K562 (cell line): ENCODE measurements around the gene OXT. TPM values are rescaled to one million over a fixed set of nuclear protein-coding genes. Genes with fewer than 3 reads are reported as not detected.
A peak's percentile ranks its signal among the peaks of the same experiment; 100 is the strongest.
"Not testable (repeated sequence)": the region's sequence is repeated elsewhere in the genome, so short reads cannot be mapped to it uniquely, and the experiment has no call there.

ENCODE experiments used
- ATAC-seq: fragments of 200-7000 bp; cut with Tn5 transposase; 3 replicates; pipeline ENCODE4 v1.9.1; 2020; ENCODE audit warnings: moderate library complexity
- BruUV-seq: library from RNA; stranded (reverse); fragments of 400-500 nt; replicated peaks from 2 replicates; lab custom pipeline; 2021; lab: Mats Ljungman, UMichigan
- CTCF ChIA-PET: fragments of 300-600 bp; formaldehyde crosslinking; extraction: SDS; loops from one replicate; lab custom pipeline; 2021; ENCODE audit warnings: low intra/inter-chr PET ratio; lab: Yijun Ruan, JAX
- POLR2A ChIA-PET: fragments of 300-600, 350-650 bp; sonication (Branson Sonifier 250); formaldehyde crosslinking; extraction: SDS; loops from one replicate; lab custom pipeline; 2021; ENCODE audit warnings: antibody characterized with exemption, inconsistent platforms; lab: Yijun Ruan, JAX
- DNase-seq, 4 experiments: peaks; one replicate each; pipeline versions ENCODE4 v3.0.0 to v3.0.0-alpha.2; 2011 to 2018; ENCODE audit warnings: low spot score in 3 of 4, mixed read lengths in 3 of 4; ENCODE audit errors: extremely low read depth in 1 of 4
- FAIRE-seq: peaks from 2 replicates; lab custom pipeline; 2011; peaks lifted over from hg19 to GRCh38; lab: Jason Lieb, UNC
- H2AFZ ChIP-seq: 2 replicates; pipeline ENCODE4 v1.6.0; 2011; ENCODE audit warnings: low read depth, low read length, control low read depth, inconsistent platforms
- H3K27ac ChIP-seq: fragments of 200-600 bp; 3 replicates; pipeline ENCODE4 v1.8.0; 2011; ENCODE audit warnings: low read depth, mild to moderate bottlenecking, control low read depth, inconsistent platforms, low read length, moderate library complexity, mixed read lengths; ENCODE audit errors: extremely low read depth
- H3K27me3 ChIP-seq, 2 experiments: fragments of 300-600 bp in 1 of 2; 2 replicates in 1 of 2; 3 replicates in 1 of 2; pipeline versions ENCODE4 v1.6.0 to v1.8.0; 2011; ENCODE audit warnings: inconsistent platforms in 2 of 2, low read length in 2 of 2, mild to moderate bottlenecking in 1 of 2, mixed read lengths in 1 of 2, moderate library complexity in 1 of 2; ENCODE audit not compliant: control insufficient read depth in 2 of 2, insufficient read depth in 2 of 2
- H3K36me3 ChIP-seq: fragments of 300-600 bp; 3 replicates; pipeline ENCODE4 v1.8.0; 2011; ENCODE audit warnings: mild to moderate bottlenecking, low read length, inconsistent platforms; ENCODE audit not compliant: control insufficient read depth, insufficient read depth
- H3K4me1 ChIP-seq, 2 experiments: fragments of 200-600 bp in 1 of 2; replicated peaks in 1 of 2; 2 replicates in 1 of 2; 3 replicates in 1 of 2; pipeline versions ENCODE4 v1.5.1 to v1.8.0; 2011; ENCODE audit warnings: inconsistent platforms in 2 of 2, low read length in 2 of 2, mild to moderate bottlenecking in 1 of 2, mixed read lengths in 1 of 2, moderate library complexity in 1 of 2; ENCODE audit not compliant: control insufficient read depth in 2 of 2, insufficient read depth in 2 of 2
- H3K4me2 ChIP-seq: 2 replicates; pipeline ENCODE4 v1.6.1; 2011; ENCODE audit warnings: low read length, control low read depth, inconsistent platforms, mixed read lengths; ENCODE audit not compliant: insufficient read depth
- H3K4me3 ChIP-seq: fragments of 200-600 bp; sonication (generic), shearing (Covaris generic); 2 replicates; pipeline ENCODE4 v1.5.1; 2016; ENCODE audit warnings: control low read depth, inconsistent platforms
- H3K79me2 ChIP-seq: fragments of 200-600 bp; 3 replicates; pipeline ENCODE4 v1.8.0; 2011; ENCODE audit warnings: low read length, inconsistent platforms; ENCODE audit not compliant: control insufficient read depth, insufficient read depth
- H3K9ac ChIP-seq, 2 experiments: 2 replicates each; pipeline versions ENCODE4 v1.6.0 to v1.6.1; 2011; ENCODE audit warnings: low read depth in 2 of 2, low read length in 2 of 2, control low read depth in 1 of 2, inconsistent platforms in 1 of 2, mild to moderate bottlenecking in 1 of 2, mixed read lengths in 1 of 2; ENCODE audit not compliant: insufficient read depth in 1 of 2
- H3K9me1 ChIP-seq: one replicate; pipeline ENCODE4 v1.6.0; 2011; ENCODE audit warnings: inconsistent platforms, mild to moderate bottlenecking, low read length, moderate library complexity; ENCODE audit not compliant: control insufficient read depth, insufficient read depth
- H3K9me3 ChIP-seq: replicated peaks from 2 replicates; pipeline ENCODE4 v1.5.1; 2011; ENCODE audit warnings: low read depth, low read length, inconsistent platforms; ENCODE audit not compliant: control insufficient read depth, insufficient read depth
- H4K20me1 ChIP-seq: replicated peaks from 2 replicates; pipeline ENCODE4 v1.6.1; 2011; ENCODE audit warnings: low read length, inconsistent platforms, mixed read lengths; ENCODE audit not compliant: control insufficient read depth, insufficient read depth
- ETV5 ChIP-seq: sonication (generic); formaldehyde crosslinking; IDR thresholded peaks from 2 replicates; pipeline ENCODE4 v1.4.0; 2020; ENCODE audit warnings: low read depth, mild to moderate bottlenecking, missing genetic modification reagents
- NRF1 ChIP-seq, 2 experiments: fragments of 450-650 bp; IDR thresholded peaks in 1 of 2; conservative IDR thresholded peaks in 1 of 2; 2 replicates each; pipeline ENCODE4 v1.6.1; 2014; ENCODE audit warnings: mild to moderate bottlenecking in 2 of 2
- SPI1 ChIP-seq: IDR thresholded peaks from 2 replicates; pipeline ENCODE4 v1.6.1; 2011; ENCODE audit warnings: low read depth, low read length, control low read depth, borderline replicate concordance
- WGBS: fragments of 100-300 bp; shearing (Covaris generic); methylation state at CpG from one replicate; pipeline ENCODE4 v1.1.6; 2016; ENCODE audit warnings: low coverage, mixed read lengths; ENCODE audit not compliant: insufficient coverage; ENCODE audit errors: missing lambda C conversion rate; 5-methylcytosine and 5-hydroxymethylcytosine counted together
- in situ Hi-C: fragments of 300-500 bp; cut with MboI; formaldehyde crosslinking; loops from 4 replicates; pipeline ENCODE4 v1.15.0; 2018; ENCODE audit warnings: inconsistent platforms, mixed read lengths
- intact Hi-C: fragments of 100-400 bp; cut with micrococcal nuclease; formaldehyde crosslinking; loops from 2 replicates; pipeline ENCODE4 v1.14.2; 2022
- polyA plus RNA-seq, 8 experiments: library from polyadenylated mRNA; depleted of rRNA in 4 of 8; stranded (reverse) in 5 of 8; unstranded in 3 of 8; fragments of >200 nt; fragmentation: Nextera tagmentation in 2 of 8; fragmentation: Illumina TruSeq in 1 of 8; extraction: Ambion mirVana in 2 of 8; extraction: Trizol in 1 of 8; gene quantifications; 2 replicates each; pipeline versions ENCODE4 v1.2.1 to v1.2.3, GENCODE V29; 2011 to 2014; ENCODE audit warnings: inconsistent platforms in 1 of 8, missing spikeins in 1 of 8
- total RNA-seq, 7 experiments: library from RNA; depleted of rRNA in 6 of 7; stranded (reverse); fragments of >200 nt in 6 of 7; fragmentation: Illumina TruSeq in 2 of 7; extraction: Trizol in 2 of 7; gene quantifications; 2 replicates each; pipeline versions ENCODE4 v1.2.1 to v1.2.3, GENCODE V29; 2011 to 2021; ENCODE audit warnings: low replicate concordance in 1 of 7

OXT gene
- total and polyA plus RNA-seq, 9 of the 15 experiments (the other 6 are each of a cell fraction or from before 2014, with no cell fraction given), result not detected

GRCh38 chr20:3074812-3075211 lies 3.4 kb downstream of the OXT start:
- ATAC-seq, result no peak
- Histone ChIP-seq H3K36me3 (no peaks in the 10 kb centered on the region), H3K27ac (no peak overlapping the region), H4K20me1 (no peaks in the 10 kb centered on the region), H3K4me3 (no peak overlapping the region), H2AFZ (no peak overlapping the region), H3K4me2 (no peak overlapping the region), H3K9me3 (no peaks in the 10 kb centered on the region), H3K79me2 (no peaks in the 10 kb centered on the region), H3K27me3 (no peaks in the 10 kb centered on the region)
- 22% methylated on average over 5 of the region's 6 CpGs for WGBS
- DNase-seq, result no peak
- intact Hi-C loops, result no loop called here
- CTCF ChIA-PET, result no interaction called here
- no peak for FAIRE-seq
- in situ Hi-C loops, result no loop called here
- TF ChIP-seq NRF1 (conservative IDR thresholded peaks at IDR 0.05 in 1 of 2, IDR thresholded peaks at IDR 0.05 in 1 of 2), result 0 out of 4 replicates have a peak, but pooled peaks of 1 of the 2 experiments have one; percentile 15
- no peak for TF ChIP-seq ETV5
- peak; percentile 84; the same call in 1 of the 2 replicates for TF ChIP-seq SPI1
- TF ChIP-seq, all 486 proteins: peak for 2
- no TSS peak for BruUV-seq
- Histone ChIP-seq H3K9ac (no peak overlapping the region), H3K4me1 (peaks cover 17 to 18% of the 10 kb centered on the region in 2 experiments; a peak in 4 of 5 replicates), H3K9me1 (no peaks in the 10 kb centered on the region)
- POLR2A ChIA-PET, result no interaction called here

- intact Hi-C loops, FAIRE-seq, H3K9ac ChIP-seq, H3K4me3 ChIP-seq, POLR2A ChIA-PET, DNase-seq, ATAC-seq, BruUV-seq, H3K9me1 ChIP-seq, H2AFZ ChIP-seq, H3K4me2 ChIP-seq, CTCF ChIA-PET, in situ Hi-C loops, H3K9me3 ChIP-seq, H3K79me2 ChIP-seq, H3K36me3 ChIP-seq, H4K20me1 ChIP-seq, H3K27ac ChIP-seq, H3K27me3 ChIP-seq: not testable (repeated sequence)
- H3K4me1 ChIP-seq, result peaks cover 17 to 18% of the 10 kb centered on the region in 2 experiments; a peak in 4 of 5 replicates
- WGBS, result 70% methylated on average over 6 of the region's 6 CpGs
Measured at GRCh38 chr20:3075315-3075714, 3.9 kb downstream of the OXT start.
